Adipocyte (in vitro differentiated cells): ENCODE results near the gene MAGOHB.

Experiments
- DNase-seq: peaks from one replicate; pipeline ENCODE4 v3.0.0-alpha.2; 2015; ENCODE audit warnings: low read depth
- H3K27me3 ChIP-seq: replicated peaks from 2 replicates; pipeline ENCODE4 v1.7.0; 2013; ENCODE audit warnings: mild to moderate bottlenecking, low read length, moderate library complexity; ENCODE audit not compliant: control insufficient read depth, insufficient read depth
- H3K36me3 ChIP-seq: 2 replicates; pipeline ENCODE4 v1.7.0; 2013; ENCODE audit warnings: low read length, mild to moderate bottlenecking, moderate library complexity; ENCODE audit not compliant: control insufficient read depth, insufficient read depth, severe bottlenecking
- H3K4me1 ChIP-seq: 2 replicates; pipeline ENCODE4 v1.7.0; 2013; ENCODE audit warnings: mild to moderate bottlenecking, low read length, moderate library complexity; ENCODE audit not compliant: control insufficient read depth, insufficient read depth
- H3K4me3 ChIP-seq: 2 replicates; pipeline ENCODE4 v1.7.0; 2013; ENCODE audit warnings: mild to moderate bottlenecking, low read length, moderate library complexity
- H3K9ac ChIP-seq: 2 replicates; pipeline ENCODE4 v1.7.0; 2013; ENCODE audit warnings: mild to moderate bottlenecking, low read length, moderate library complexity
- H3K9me3 ChIP-seq: 2 replicates; pipeline ENCODE4 v1.7.0; 2013; ENCODE audit warnings: mild to moderate bottlenecking, low read length, moderate library complexity; ENCODE audit not compliant: control insufficient read depth

Gene MAGOHB

GRCh38 chr12:10554756-10555481, 58.5 kb downstream of the MAGOHB start:
- Histone ChIP-seq H3K27me3 (no peaks in the 10 kb centered on the region), H3K36me3 (no peaks in the 10 kb centered on the region), H3K9ac (no peak overlapping the region), H3K4me1 (no peaks in the 10 kb centered on the region), H3K4me3 (no peak overlapping the region), H3K9me3 (peaks cover 6% of the 10 kb centered on the region)
- no peak for DNase-seq

DNA sequence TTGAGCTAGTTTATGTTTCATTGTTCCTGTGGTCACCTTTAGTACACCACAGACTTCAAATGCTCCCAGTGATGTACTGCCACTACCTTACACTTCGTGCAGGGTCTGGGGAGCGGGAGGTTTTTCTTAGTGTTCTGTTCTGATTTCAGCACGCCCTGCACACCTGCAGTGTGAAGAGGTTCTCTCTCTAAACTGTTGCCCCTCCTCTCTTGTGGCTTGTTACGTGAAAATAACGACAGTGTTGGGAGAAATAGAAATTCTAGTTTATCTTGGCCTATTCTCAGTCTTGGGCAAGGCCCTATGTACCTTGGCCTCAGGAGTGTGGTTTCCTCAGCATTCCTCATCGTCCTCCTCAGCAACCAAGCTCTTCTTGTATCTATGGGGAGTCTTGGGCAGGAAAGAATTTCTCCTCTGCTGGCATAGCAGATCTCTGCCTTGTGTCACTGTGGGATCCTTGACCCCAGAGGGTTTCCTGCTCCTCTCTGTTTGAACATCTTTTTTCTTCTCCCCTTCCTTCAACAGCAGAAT, 59.1 kb downstream of the MAGOHB start:
- Histone ChIP-seq H3K27me3 (no peaks in the 10 kb centered on the region), H3K9ac (no peak overlapping the region), H3K4me1 (no peaks in the 10 kb centered on the region), H3K9me3 (peaks cover 6% of the 10 kb centered on the region), H3K36me3 (no peaks in the 10 kb centered on the region), H3K4me3 (no peak overlapping the region)
- no peak for DNase-seq
